Measurements from ENCODE around the gene CTSD.

The CTSD gene

DNA sequence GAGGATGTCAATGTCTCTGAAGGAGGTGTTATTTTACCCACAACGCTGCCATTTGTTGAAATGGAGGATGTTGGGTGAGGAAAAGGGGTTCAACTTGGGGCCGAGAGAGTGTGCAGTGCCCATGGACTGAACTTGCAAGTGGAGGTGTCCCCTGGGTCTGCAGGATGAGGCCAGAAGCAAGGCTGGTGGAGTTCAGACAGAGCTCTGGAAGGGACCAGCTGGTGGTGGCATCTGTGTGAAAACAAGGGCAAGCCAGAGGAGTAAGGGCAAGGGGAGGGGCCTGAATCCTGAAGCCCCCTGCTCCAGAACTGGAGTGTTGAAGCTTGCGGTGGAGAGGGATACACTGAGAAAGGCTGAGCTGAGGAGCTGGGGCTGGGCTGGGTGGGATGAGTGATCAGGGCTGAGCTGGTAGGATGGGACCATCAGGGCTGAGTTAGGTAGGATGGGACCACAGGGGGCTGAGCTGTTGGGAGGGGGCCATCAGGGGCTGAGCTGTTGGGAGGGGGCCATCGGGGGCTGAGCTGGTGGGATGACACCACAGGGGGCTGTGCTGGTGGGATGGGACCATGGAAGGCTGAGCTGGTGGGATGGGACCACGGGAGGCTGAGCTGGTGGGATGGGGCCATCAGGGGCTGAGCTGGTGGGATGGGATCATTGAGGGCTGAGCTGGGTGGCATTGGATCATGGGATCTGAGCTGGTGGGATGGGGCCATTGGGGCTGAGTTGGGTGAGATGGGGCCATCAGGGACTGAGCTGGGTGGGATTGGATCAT is 13.4 kb upstream of the CTSD start:
- no peak overlapping the region for H3K4me3 ChIP-seq (ENCODE audit: low read length, poor library complexity, severe bottlenecking)
- H2AFZ ChIP-seq (ENCODE audit: low read length), result no peak overlapping the region
- H3K79me2 ChIP-seq (ENCODE audit: insufficient read depth, low read length), result no peaks in the 10 kb centered on the region
- no peaks in the 10 kb centered on the region for H3F3A ChIP-seq (ENCODE audit: low read depth)
- no peaks in the 10 kb centered on the region for H4K20me1 ChIP-seq (ENCODE audit: insufficient read depth, low read length, poor library complexity, severe bottlenecking)
- no peak overlapping the region for H3K9ac ChIP-seq (ENCODE audit: low read depth, low read length, poor library complexity, severe bottlenecking)
- H3K36me3 ChIP-seq (ENCODE audit: insufficient read depth, low read length), result no peaks in the 10 kb centered on the region
- H3K9me2 ChIP-seq (replicated peaks; ENCODE audit: low read depth, low read length), result no peaks in the 10 kb centered on the region
- peaks cover 30% of the 10 kb centered on the region for H3K4me1 ChIP-seq (ENCODE audit: insufficient read depth, low read length, poor library complexity, severe bottlenecking)
- H3K4me2 ChIP-seq (ENCODE audit: low read depth, low read length, poor library complexity, severe bottlenecking), result no peak overlapping the region
- no peaks in the 10 kb centered on the region for H3K27me3 ChIP-seq (ENCODE audit: insufficient read depth, low read length, poor library complexity, severe bottlenecking)
- TF ChIP-seq CTCF (conservative IDR thresholded peaks at IDR 0.05; ENCODE audit: low read length) (no peak), EZH2phosphoT487 (IDR thresholded peaks at IDR 0.05; ENCODE audit: borderline replicate concordance) (no peak)
- H3K9me3 ChIP-seq (ENCODE audit: insufficient read depth, low read depth, low read length), result no peaks in the 10 kb centered on the region; the same call in 1 of the 2 replicates

DNA sequence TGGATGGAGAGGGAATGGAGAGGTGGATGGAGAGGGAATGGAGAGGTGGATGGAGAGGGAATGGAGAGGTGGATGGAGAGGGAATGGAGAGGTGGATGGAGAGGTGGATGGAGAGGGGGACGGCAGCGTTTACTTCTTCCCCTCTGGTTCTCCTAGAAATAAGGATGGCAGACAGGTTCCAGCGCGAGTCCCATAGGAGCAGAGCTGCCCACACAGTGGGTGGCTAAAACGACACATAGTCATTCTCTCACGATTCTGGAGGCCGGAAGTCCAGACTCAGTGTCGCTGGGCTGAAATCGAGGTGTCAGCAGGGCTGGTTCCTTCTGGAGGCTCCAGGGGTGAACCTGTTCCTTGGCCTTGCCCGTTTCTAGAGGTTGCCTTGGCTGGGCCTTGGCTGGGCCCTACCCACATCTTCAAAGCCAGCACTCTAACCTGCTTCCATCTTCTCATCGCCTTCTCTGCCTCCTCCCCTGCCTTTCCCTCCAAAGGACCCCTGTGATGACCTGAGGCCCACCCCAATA is 12.7 kb upstream of the CTSD start:
- H3F3A ChIP-seq (ENCODE audit: low read depth), result no peaks in the 10 kb centered on the region
- H3K4me3 ChIP-seq (ENCODE audit: low read length, poor library complexity, severe bottlenecking), result no peak overlapping the region
- peaks cover 32% of the 10 kb centered on the region for H3K4me1 ChIP-seq (ENCODE audit: insufficient read depth, low read length, poor library complexity, severe bottlenecking)
- H3K9me2 ChIP-seq (replicated peaks; ENCODE audit: low read depth, low read length), result no peaks in the 10 kb centered on the region
- H3K27me3 ChIP-seq (ENCODE audit: insufficient read depth, low read length, poor library complexity, severe bottlenecking), result no peaks in the 10 kb centered on the region
- TF ChIP-seq EZH2phosphoT487 (IDR thresholded peaks at IDR 0.05; ENCODE audit: borderline replicate concordance), result no peak
- no peak for TF ChIP-seq CTCF (conservative IDR thresholded peaks at IDR 0.05; ENCODE audit: low read length)
- no peaks in the 10 kb centered on the region; the same call in 1 of the 2 replicates for H3K9me3 ChIP-seq (ENCODE audit: insufficient read depth, low read depth, low read length)
- H3K79me2 ChIP-seq (ENCODE audit: insufficient read depth, low read length), result no peaks in the 10 kb centered on the region
- no peaks in the 10 kb centered on the region for H4K20me1 ChIP-seq (ENCODE audit: insufficient read depth, low read length, poor library complexity, severe bottlenecking)
- no peak overlapping the region for H3K4me2 ChIP-seq (ENCODE audit: low read depth, low read length, poor library complexity, severe bottlenecking)
- no peak overlapping the region for H3K9ac ChIP-seq (ENCODE audit: low read depth, low read length, poor library complexity, severe bottlenecking)
- H2AFZ ChIP-seq (ENCODE audit: low read length), result no peak overlapping the region
- H3K36me3 ChIP-seq (ENCODE audit: insufficient read depth, low read length), result no peaks in the 10 kb centered on the region

- H3K36me3 ChIP-seq (ENCODE audit: insufficient read depth, low read length), result no peaks in the 10 kb centered on the region
- H3F3A ChIP-seq (ENCODE audit: low read depth), result no peaks in the 10 kb centered on the region
- no peaks in the 10 kb centered on the region for H4K20me1 ChIP-seq (ENCODE audit: insufficient read depth, low read length, poor library complexity, severe bottlenecking)
- H3K9ac ChIP-seq (ENCODE audit: low read depth, low read length, poor library complexity, severe bottlenecking), result no peak overlapping the region
- peaks cover 27% of the 10 kb centered on the region for H3K4me1 ChIP-seq (ENCODE audit: insufficient read depth, low read length, poor library complexity, severe bottlenecking)
- H3K4me3 ChIP-seq (ENCODE audit: low read length, poor library complexity, severe bottlenecking), result no peak overlapping the region
- H3K9me3 ChIP-seq (ENCODE audit: insufficient read depth, low read depth, low read length), result no peaks in the 10 kb centered on the region; the same call in 1 of the 2 replicates
- no peaks in the 10 kb centered on the region for H3K9me2 ChIP-seq (replicated peaks; ENCODE audit: low read depth, low read length)
- TF ChIP-seq EZH2phosphoT487 (IDR thresholded peaks at IDR 0.05; ENCODE audit: borderline replicate concordance) (no peak), CTCF (conservative IDR thresholded peaks at IDR 0.05; ENCODE audit: low read length) (no peak)
- H3K27me3 ChIP-seq (ENCODE audit: insufficient read depth, low read length, poor library complexity, severe bottlenecking), result no peaks in the 10 kb centered on the region
- H3K79me2 ChIP-seq (ENCODE audit: insufficient read depth, low read length), result no peaks in the 10 kb centered on the region
- H2AFZ ChIP-seq (ENCODE audit: low read length), result no peak overlapping the region
- no peak overlapping the region for H3K4me2 ChIP-seq (ENCODE audit: low read depth, low read length, poor library complexity, severe bottlenecking)
Measured at GRCh38 chr11:1774886-1775285, 11.2 kb upstream of the CTSD start.

Data from Loucy (cell line).